22Rv1 (cell line): Measurements from ENCODE around the gene DDIT4.

ENCODE experiments used
- H3K27ac ChIP-seq: fragments of 450-650 bp; 2 replicates; pipeline ENCODE4 v1.5.1; 2017
- ZFX ChIP-seq: fragments of 450-650 bp; IDR thresholded peaks from 2 replicates; pipeline ENCODE4 v1.6.1; 2017; ENCODE audit warnings: antibody characterized with exemption, borderline replicate concordance
- TF ChIP-seq, protein P1 (sequence below): fragments of 450-650 bp; IDR thresholded peaks from 2 replicates; pipeline ENCODE4 v1.5.1; 2017; ENCODE audit warnings: mild to moderate bottlenecking

DDIT4 gene

DNA sequence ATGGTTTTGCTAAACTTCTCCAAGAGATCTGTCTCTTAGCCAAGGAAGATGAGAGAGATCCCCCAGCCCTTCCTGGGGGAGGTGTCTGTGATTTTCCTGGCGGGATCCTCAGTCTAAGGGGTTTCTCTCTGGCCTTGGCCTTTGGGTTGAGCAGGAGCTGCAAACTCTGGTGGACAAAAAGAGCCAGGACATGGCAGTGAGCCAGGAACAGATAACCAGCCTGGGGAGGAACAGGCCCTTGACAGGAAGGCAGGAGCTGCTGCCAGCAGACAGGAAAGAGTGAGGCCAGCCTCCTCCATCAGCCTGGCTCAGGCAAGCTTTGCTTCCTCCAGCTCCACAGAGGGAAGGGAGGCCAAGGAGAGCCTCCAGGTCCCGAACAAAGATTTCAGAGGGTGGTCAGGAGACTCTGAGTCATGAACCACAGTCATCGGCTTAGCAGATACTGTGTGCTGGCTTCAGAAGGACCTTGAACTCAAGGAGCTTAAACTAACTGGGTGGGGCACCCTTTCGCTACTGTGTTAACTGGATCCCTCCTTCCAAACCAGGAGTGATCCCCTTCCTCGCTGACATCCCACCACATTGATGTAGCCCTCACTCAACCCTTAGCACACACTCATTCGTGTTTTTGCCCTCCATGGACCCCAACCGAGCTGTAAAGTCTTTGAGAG lies 34.7 kb downstream of the DDIT4 start:
- TF ChIP-seq, protein P1, sequence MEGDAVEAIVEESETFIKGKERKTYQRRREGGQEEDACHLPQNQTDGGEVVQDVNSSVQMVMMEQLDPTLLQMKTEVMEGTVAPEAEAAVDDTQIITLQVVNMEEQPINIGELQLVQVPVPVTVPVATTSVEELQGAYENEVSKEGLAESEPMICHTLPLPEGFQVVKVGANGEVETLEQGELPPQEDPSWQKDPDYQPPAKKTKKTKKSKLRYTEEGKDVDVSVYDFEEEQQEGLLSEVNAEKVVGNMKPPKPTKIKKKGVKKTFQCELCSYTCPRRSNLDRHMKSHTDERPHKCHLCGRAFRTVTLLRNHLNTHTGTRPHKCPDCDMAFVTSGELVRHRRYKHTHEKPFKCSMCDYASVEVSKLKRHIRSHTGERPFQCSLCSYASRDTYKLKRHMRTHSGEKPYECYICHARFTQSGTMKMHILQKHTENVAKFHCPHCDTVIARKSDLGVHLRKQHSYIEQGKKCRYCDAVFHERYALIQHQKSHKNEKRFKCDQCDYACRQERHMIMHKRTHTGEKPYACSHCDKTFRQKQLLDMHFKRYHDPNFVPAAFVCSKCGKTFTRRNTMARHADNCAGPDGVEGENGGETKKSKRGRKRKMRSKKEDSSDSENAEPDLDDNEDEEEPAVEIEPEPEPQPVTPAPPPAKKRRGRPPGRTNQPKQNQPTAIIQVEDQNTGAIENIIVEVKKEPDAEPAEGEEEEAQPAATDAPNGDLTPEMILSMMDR: no peak
- no peak for TF ChIP-seq ZFX
- H3K27ac ChIP-seq: no peak overlapping the region

DNA sequence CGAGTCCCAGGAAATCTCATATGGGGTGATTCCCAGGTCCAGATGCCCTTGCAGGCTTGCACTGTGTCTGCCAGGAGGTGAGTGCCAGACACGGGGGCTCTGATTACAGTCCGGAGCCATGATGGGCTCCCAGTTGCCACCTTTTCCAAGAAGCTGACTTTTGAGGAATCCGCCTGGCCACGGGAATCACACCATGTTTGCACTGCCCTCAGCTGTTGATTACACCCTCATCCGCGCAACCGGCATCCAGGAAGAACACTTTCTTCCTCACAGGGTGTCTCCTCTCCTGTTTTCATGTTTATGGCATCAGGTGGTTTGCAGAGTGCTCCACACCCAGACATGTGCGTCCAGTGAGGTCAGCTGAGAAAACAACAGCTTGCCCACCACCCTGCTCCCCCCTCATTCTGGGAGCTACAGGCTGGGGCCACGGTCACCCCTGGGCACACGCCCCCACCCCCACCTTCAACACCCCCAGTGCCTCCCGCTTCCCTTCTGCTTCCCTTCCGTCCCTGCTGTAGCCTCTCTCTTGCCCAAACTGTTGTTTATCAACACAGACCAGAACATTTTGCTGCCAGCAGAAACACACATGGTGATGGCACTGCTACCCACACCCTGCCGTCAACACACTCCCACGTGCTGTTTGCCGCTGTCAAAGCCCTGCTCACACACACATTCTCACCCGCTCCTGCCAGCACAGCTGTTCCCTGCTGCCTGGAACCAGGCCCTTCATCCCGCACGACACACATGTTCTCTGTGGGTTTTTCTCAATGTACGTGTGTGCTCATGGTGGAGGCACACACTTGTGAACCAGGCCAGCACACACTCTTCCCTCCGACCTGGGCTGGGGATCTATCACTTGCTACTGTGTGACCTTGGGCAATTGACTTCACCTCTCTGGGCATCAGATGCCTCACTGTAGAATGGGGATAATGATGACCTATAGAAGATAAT lies 35.8 kb downstream of the DDIT4 start:
- H3K27ac ChIP-seq: no peak overlapping the region
- TF ChIP-seq, protein P1: no peak
- TF ChIP-seq ZFX: no peak

DNA sequence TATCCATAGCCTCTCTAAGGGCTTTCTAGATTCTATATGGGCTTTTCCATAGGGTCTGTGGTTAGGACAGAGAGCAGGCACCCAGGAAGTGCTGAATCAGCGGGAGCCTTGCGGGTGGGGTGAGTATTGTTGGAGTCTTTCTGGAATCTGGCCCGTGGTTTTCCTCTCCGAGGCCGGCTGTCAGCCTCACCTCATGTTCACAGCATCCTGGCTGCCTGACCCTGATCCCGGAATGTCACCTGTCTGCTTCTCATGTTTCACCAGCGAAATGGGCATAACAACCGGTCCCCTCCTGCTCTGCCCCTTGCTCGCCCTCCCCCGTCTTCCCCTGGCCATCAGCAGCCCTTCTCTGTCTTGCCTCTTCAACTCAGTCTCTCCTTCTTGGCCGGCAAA lies 36.5 kb downstream of the DDIT4 start:
- TF ChIP-seq, protein P1: no peak
- no peak for TF ChIP-seq ZFX
- no peak overlapping the region for H3K27ac ChIP-seq

DNA sequence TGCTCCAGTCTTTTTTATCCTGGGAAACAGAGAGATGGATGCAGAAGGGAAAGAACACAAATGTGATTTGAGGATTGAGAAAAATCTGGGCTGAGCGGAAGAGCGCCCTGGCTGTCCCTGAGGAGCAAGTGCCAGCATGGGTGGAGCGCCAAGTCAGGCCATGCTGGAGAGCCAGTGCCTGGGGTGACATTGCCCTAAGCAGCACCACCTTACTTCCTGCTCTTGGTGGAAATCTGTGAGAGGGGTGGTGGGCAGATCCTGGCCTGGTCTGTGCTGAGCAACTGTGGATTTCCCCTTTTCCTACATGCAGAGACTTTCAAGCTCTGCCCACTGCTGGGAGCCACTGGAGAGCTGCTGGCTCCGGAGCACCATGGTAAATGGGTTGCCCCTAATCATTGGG lies 36.9 kb downstream of the DDIT4 start:
- TF ChIP-seq, protein P1: no peak
- TF ChIP-seq ZFX: no peak
- H3K27ac ChIP-seq: no peak overlapping the region

DNA sequence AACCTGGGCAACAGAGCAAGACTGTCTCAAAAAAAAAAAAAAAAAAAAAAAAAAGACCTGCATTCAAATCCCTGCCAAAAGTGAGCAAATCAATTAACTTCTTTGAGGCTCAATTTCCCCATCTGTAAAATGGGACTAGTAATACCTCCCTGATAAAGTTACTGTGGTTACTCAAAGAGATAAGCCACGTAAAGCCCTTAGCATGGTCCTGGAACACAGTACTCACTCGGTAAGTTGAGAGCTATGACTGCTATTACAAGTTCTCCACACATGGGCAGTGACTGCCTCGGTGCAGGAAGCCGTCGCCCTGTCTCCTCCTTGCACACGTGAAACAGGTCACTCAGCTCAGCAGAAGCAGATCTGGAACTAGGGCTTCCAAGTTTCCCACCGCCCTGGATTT lies 37.9 kb downstream of the DDIT4 start:
- TF ChIP-seq, protein P1: no peak
- TF ChIP-seq ZFX: no peak
- no peak overlapping the region for H3K27ac ChIP-seq

DNA sequence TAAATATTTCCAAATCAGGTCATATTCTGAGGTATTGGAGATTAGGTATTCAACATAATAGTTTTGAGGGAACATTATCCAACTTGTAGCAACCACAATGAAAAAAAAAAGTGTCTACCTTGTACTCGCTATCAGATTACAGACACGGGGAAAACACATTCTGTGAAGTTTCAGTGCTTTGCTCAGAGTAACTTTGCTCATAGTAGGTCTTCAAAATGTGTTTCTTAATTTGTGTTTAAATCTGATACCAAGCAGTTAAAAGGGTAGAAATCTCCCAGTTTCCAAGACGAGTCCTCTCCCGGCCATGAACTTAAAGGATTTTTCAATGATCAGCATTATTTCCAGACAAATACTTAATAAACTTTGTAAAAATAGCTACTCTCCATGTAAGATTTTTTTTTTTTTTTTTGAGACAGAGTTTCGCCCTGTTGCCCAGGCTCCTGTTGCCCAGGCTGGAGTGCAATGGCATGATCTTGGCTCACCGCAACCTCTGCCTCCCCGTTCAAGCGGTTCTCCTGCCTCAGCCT lies 39.2 kb downstream of the DDIT4 start:
- no peak for TF ChIP-seq ZFX
- TF ChIP-seq, protein P1: no peak
- no peak overlapping the region for H3K27ac ChIP-seq
